ENCODE data around the gene SUPT3H. TPM values are rescaled to one million over a fixed set of nuclear protein-coding genes. Genes with fewer than 3 reads are reported as not detected.

The SUPT3H gene
- total and polyA plus RNA-seq, 2 donors (not counting 1 experiment from before 2014, with no cell fraction given), result 5.5 to 12.4 TPM

GRCh38 chr6:45422503-45423110 is 44.9 kb upstream of the SUPT3H start:
- Histone ChIP-seq H3K27ac (ENCODE audit: low read length in 2 of 2) (peak overlapping the region in 1 of 2 donors; percentile 35), H3K4me3 (ENCODE audit: control extremely low read depth in 1 of 5, extremely low read depth in 1 of 5, insufficient read depth in 1 of 5, low read depth in 2 of 5, low read length in 4 of 5) (peak overlapping the region; percentile 47 to 65 (median 57)), H3K9ac (ENCODE audit: low read length) (peak overlapping the region; percentile 71), H3K9me3 (ENCODE audit: control extremely low read depth in 1 of 3, control insufficient read depth in 2 of 3, insufficient read depth in 1 of 3, low read length in 2 of 3) (peaks cover 0 to 11% (median 0%) of the 10 kb centered on the region in 3 donors), H2AFZ (ENCODE audit: insufficient read depth, low read depth, low read length, poor library complexity, severe bottlenecking) (peak overlapping the region; percentile 86), H4K20me1 (ENCODE audit: control insufficient read depth, insufficient read depth, low read length, poor library complexity, severe bottlenecking) (no peaks in the 10 kb centered on the region), H3K27me3 (replicated peaks in 1 of 4; ENCODE audit: control extremely low read depth in 1 of 4, control insufficient read depth in 3 of 4, insufficient read depth in 4 of 4, low read length in 3 of 4) (peaks cover 0 to 62% (median 45%) of the 10 kb centered on the region in 4 experiments), H3K4me1 (ENCODE audit: control insufficient read depth in 2 of 2, insufficient read depth in 2 of 2, low read length in 2 of 2) (peaks cover 46 to 51% of the 10 kb centered on the region in 2 donors), H3K36me3 (replicated peaks in 1 of 2; ENCODE audit: control extremely low read depth in 1 of 2, control insufficient read depth in 1 of 2, extremely low read depth in 1 of 2, insufficient read depth in 2 of 2, low read length in 1 of 2) (no peaks in the 10 kb centered on the region), H3K79me2 (ENCODE audit: control insufficient read depth, insufficient read depth, low read length) (no peaks in the 10 kb centered on the region), H3K4me2 (replicated peaks; ENCODE audit: low read depth, low read length, poor library complexity, severe bottlenecking) (peak overlapping the region; percentile 98)
- no peak for TF ChIP-seq CTCF (IDR thresholded peaks at IDR 0.05)
- TF ChIP-seq EZH2 (IDR thresholded peaks at IDR 0.05; ENCODE audit: borderline replicate concordance, insufficient read depth, low read depth, low read length, poor library complexity, severe bottlenecking), result no peak
- under 1% methylated on average over 55 of the region's 55 CpGs for WGBS (ENCODE audit: insufficient coverage)
- Mint-ChIP-seq H3K27me3 (peaks cover 33% of the 10 kb centered on the region), H3K27ac (peak overlapping the region; percentile 82), H3K4me1 (peaks cover 49% of the 10 kb centered on the region), H3K9me3 (ENCODE audit: insufficient read depth) (no peaks in the 10 kb centered on the region), H3K4me3 (peak overlapping the region; percentile 93)
- ATAC-seq (ENCODE audit: low read depth) (peak; percentile 20), DNase-seq (peak; percentile 76)
- POLR2A ChIA-PET, result no interaction called here
- intact Hi-C loops (cut with micrococcal nuclease), result loop anchor here (1.0 to 5.0 kb wide), 5 partner anchors 44 to 290 kb away; no protein-coding TSS in a partner anchor
- CTCF ChIA-PET, result interaction anchor here (0.9 to 3.4 kb wide), 3 partner anchors 94 to 500 kb away, joined by 3 to 20 read pairs (median 4); no protein-coding TSS in a partner anchor

All from B cell (primary cell).